ENCODE data around the gene MAGI3. TPM values are rescaled to one million over a fixed set of nuclear protein-coding genes. Genes with fewer than 3 reads are reported as not detected.

The MAGI3 gene
- total RNA-seq, 1 donor from 2014 or later, result 1.0 TPM

GRCh38 chr1:113444857-113445256, 54.5 kb downstream of the MAGI3 start:
- no peaks in the 10 kb centered on the region for H3K4me1 Mint-ChIP-seq
- no peak for DNase-seq
- H3K9me3 Mint-ChIP-seq, result peaks cover 15% of the 10 kb centered on the region
- ChIA-PET CTCF (no interaction called here), POLR2A (no interaction called here)
- no peak overlapping the region for H3K4me3 Mint-ChIP-seq
- ATAC-seq (ENCODE audit: low read depth), result no peak
- no peaks in the 10 kb centered on the region for H3K36me3 Mint-ChIP-seq (ENCODE audit: low read depth)
- no peak for TF ChIP-seq CTCF (IDR thresholded peaks at IDR 0.05)
- intact Hi-C loops (cut with micrococcal nuclease), result no loop called here
- H3K27ac Mint-ChIP-seq, result no peak overlapping the region
- no peaks in the 10 kb centered on the region for H3K27me3 Mint-ChIP-seq

- intact Hi-C loops (cut with micrococcal nuclease), result no loop called here
- CTCF ChIA-PET, result no interaction called here
Observed at GRCh38 chr1:113451710-113452109, 61.4 kb downstream of the MAGI3 start.

GRCh38 chr1:113452921-113453770, 62.8 kb downstream of the MAGI3 start:
- no peak for ATAC-seq (ENCODE audit: low read depth)
- ChIA-PET POLR2A (no interaction called here), CTCF (interaction anchor here (1.0 to 1.6 kb wide), 5 partner anchors 10 to 738 kb away, joined by 3 to 16 read pairs (median 4); partner anchors contain the start of genes LRIG2 and PPM1J)
- Mint-ChIP-seq H3K27me3 (peaks cover 6% of the 10 kb centered on the region), H3K27ac (no peak overlapping the region), H3K4me1 (no peaks in the 10 kb centered on the region), H3K36me3 (ENCODE audit: low read depth) (no peaks in the 10 kb centered on the region), H3K9me3 (no peaks in the 10 kb centered on the region), H3K4me3 (no peak overlapping the region)
- intact Hi-C loops (cut with micrococcal nuclease), result loop anchor here (1.0 kb wide), 2 partner anchors 313 to 737 kb away; no protein-coding TSS in a partner anchor
- no peak for TF ChIP-seq CTCF (IDR thresholded peaks at IDR 0.05)
- DNase-seq, result no peak

More at GRCh38 chr1:113451710-113452109, 61.4 kb downstream of the MAGI3 start:
- H3K4me3 Mint-ChIP-seq, result no peak overlapping the region
- TF ChIP-seq CTCF (IDR thresholded peaks at IDR 0.05), result no peak
- H3K36me3 Mint-ChIP-seq (ENCODE audit: low read depth), result no peaks in the 10 kb centered on the region
- no peaks in the 10 kb centered on the region for H3K9me3 Mint-ChIP-seq
- POLR2A ChIA-PET, result no interaction called here
- no peaks in the 10 kb centered on the region for H3K4me1 Mint-ChIP-seq
- ATAC-seq (ENCODE audit: low read depth) (no peak), DNase-seq (no peak)
- H3K27ac Mint-ChIP-seq, result no peak overlapping the region
- H3K27me3 Mint-ChIP-seq, result peaks cover 3% of the 10 kb centered on the region

GRCh38 chr1:113453771-113454083, 63.4 kb downstream of the MAGI3 start:
- no peaks in the 10 kb centered on the region for H3K9me3 Mint-ChIP-seq
- intact Hi-C loops (cut with micrococcal nuclease), result loop anchor here (1.0 kb wide), 2 partner anchors 313 to 737 kb away; no protein-coding TSS in a partner anchor
- H3K27me3 Mint-ChIP-seq, result peaks cover 6% of the 10 kb centered on the region
- ChIA-PET POLR2A (no interaction called here), CTCF (interaction anchor here (1.0 to 1.6 kb wide), 5 partner anchors 11 to 738 kb away, joined by 3 to 16 read pairs (median 4); partner anchors contain the start of genes LRIG2 and PPM1J)
- TF ChIP-seq CTCF (IDR thresholded peaks at IDR 0.05), result no peak
- H3K27ac Mint-ChIP-seq, result no peak overlapping the region
- DNase-seq (no peak), ATAC-seq (ENCODE audit: low read depth) (no peak)
- H3K4me3 Mint-ChIP-seq, result no peak overlapping the region
- H3K4me1 Mint-ChIP-seq, result no peaks in the 10 kb centered on the region
- H3K36me3 Mint-ChIP-seq (ENCODE audit: low read depth), result no peaks in the 10 kb centered on the region

- H3K9me3 Mint-ChIP-seq, result no peaks in the 10 kb centered on the region
- POLR2A ChIA-PET, result no interaction called here
- no peaks in the 10 kb centered on the region for H3K36me3 Mint-ChIP-seq (ENCODE audit: low read depth)
- H3K27me3 Mint-ChIP-seq, result peaks cover 3% of the 10 kb centered on the region
- DNase-seq (no peak), ATAC-seq (ENCODE audit: low read depth) (no peak)
- CTCF ChIA-PET, result no interaction called here
- no peak for TF ChIP-seq CTCF (IDR thresholded peaks at IDR 0.05)
- H3K4me1 Mint-ChIP-seq, result no peaks in the 10 kb centered on the region
- intact Hi-C loops (cut with micrococcal nuclease), result no loop called here
- no peak overlapping the region for H3K4me3 Mint-ChIP-seq
- H3K27ac Mint-ChIP-seq, result no peak overlapping the region
Observed at GRCh38 chr1:113455374-113455773, 65.1 kb downstream of the MAGI3 start.
